NCI-H2196 (cell line): Measurements from ENCODE around the gene GNPTG.
A peak's percentile ranks its signal among the peaks of the same experiment; 100 is the strongest.

Source experiments
- DNase-seq: peaks from one replicate; lab custom pipeline; 2025; ENCODE audit not compliant: unreplicated experiment; lab: John Stamatoyannopoulos, UW

The GNPTG gene

GRCh38 chr16:1392826-1393225 is 41.1 kb downstream of the GNPTG start:
- no peak for DNase-seq

- DNase-seq = no peak
Observed at GRCh38 chr16:1393613-1394176, 42.0 kb downstream of the GNPTG start.

- DNase-seq = no peak
Observed at GRCh38 chr16:1394367-1394951, 42.7 kb downstream of the GNPTG start.

- no peak for DNase-seq
Observed at GRCh38 chr16:1395444-1396031, 43.8 kb downstream of the GNPTG start.

GRCh38 chr16:1397779-1398178 is 46.0 kb downstream of the GNPTG start:
- no peak for DNase-seq

- no peak for DNase-seq
Observed at GRCh38 chr16:1398351-1398750, 46.6 kb downstream of the GNPTG start.

GRCh38 chr16:1398826-1399581 is 47.3 kb downstream of the GNPTG start:
- DNase-seq = no peak

- DNase-seq = no peak
Observed at GRCh38 chr16:1401061-1401757, 49.5 kb downstream of the GNPTG start.

- no peak for DNase-seq
Observed at GRCh38 chr16:1401758-1402154, 50.0 kb downstream of the GNPTG start.

- no peak for DNase-seq
Observed at GRCh38 chr16:1403036-1403435, 51.3 kb downstream of the GNPTG start.

GRCh38 chr16:1403733-1404132 is 52.0 kb downstream of the GNPTG start:
- DNase-seq = no peak

GRCh38 chr16:1407753-1408152 is 56.0 kb downstream of the GNPTG start:
- DNase-seq = no peak

- DNase-seq = peak; percentile 88
Observed at GRCh38 chr16:1408171-1408837, 56.6 kb downstream of the GNPTG start.

- DNase-seq = no peak
Observed at GRCh38 chr16:1412847-1413246, 61.1 kb downstream of the GNPTG start.
